ENCODE results near the gene CELF2.

The CELF2 gene

DNA sequence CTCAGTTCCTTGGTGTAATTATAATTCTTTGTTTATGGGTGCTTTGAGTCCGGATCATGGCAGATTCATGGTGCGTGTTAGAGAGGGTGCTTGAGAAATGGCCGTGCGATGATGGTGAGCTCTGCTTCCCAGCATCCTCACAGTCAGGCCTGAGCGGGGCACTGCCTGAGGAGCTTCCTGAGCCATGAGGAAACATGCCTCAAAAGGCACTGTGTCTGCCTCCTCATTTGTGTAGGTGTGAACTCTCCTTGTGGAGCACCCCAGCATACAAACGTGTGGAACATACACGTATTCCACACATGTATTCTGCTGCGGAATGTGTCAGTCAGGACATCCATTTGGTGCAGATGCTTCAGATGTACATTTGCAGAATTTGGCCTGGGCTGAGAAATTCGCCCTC is 205.4 kb downstream of the CELF2 start:
- no peak overlapping the region for H3K4me3 ChIP-seq (ENCODE audit: low read length)
- DNase-seq (ENCODE audit: low read depth, low spot score): no peak

DNA sequence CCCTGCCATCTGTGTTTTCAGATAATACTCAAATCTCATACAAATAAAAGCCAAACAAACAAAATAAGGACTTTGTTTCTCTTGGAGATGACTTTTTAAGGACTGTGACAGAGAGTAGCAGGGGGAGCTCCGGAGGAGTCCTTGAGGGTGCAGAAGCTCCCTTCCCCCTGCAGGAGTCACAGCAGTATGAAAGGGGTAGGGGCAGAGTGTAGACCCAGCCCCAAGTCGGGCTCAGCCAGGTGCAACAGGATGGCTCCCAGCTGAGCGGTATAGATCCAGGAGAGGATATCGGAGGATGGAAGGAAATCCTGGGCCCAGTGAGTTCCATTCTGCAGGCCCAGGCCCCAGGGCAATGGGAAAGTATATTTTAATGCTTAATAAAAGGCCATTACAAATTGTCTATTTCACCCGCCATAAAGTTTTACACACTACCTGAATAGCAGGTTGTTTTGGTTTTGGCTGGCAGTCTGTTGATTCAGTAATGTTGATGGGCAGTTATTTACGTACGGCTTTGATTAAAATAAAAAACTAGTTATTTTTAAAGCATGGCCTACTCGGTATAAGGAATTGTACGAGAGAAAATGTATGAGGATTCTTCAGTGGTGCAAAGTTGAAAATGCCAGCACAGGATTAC is 206.0 kb downstream of the CELF2 start:
- no peak for DNase-seq (ENCODE audit: low read depth, low spot score)

DNA sequence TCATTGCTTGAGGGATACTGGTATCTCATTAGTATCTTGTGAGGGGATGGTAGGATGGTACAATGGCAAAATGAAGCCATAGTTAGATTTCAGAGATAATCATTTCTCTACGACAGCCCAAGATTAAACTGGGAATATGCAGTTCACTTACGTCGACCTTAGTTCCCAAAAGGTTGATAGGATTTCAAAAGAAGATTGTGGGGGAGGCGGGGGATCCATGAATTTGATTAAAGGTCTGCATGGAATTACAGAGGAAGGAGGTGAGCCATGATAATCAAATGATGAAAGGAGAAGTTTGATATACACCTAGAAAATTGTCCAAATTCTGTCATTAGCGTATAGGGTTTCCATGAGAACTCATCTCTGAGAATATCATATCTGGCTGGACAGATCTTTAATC is 206.6 kb downstream of the CELF2 start:
- H3K4me3 ChIP-seq (ENCODE audit: low read length): no peak overlapping the region

More for the DNA sequence above, 206.0 kb downstream of the CELF2 start:
- H3K4me3 ChIP-seq (ENCODE audit: low read length): no peak overlapping the region

DNA sequence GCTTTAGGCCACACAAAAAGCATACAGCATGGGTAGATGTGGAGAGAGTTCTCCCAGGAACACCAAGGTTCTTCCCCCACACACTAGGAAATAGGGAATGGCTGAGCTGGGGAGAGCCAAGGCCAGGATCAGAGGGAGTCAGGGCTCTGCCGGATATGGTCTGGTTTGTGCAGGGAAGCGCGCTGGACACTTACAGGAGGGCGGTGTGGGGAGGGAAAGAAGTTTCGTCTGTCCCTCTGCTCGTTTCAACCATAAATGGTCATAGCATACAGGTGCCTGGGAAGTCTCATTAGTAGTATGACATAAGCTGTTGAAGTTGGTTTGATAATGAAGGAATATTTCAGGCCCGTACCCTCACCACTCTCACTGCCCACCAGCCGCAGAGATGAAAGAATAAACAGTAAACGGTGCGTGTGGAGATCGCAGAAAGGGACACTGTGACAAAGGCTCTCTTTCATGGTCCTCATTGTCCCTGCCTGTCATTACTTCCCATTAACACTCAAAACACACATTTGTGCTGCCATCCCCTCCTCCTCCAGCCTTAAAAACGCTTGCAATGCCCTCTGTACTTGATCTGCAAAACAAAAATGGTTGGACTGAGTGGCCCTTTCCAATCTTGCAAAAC is 207.2 kb downstream of the CELF2 start:
- no peak for DNase-seq (ENCODE audit: low read depth, low spot score)
- no peak overlapping the region for H3K4me3 ChIP-seq (ENCODE audit: low read length)

More for the DNA sequence above, 206.6 kb downstream of the CELF2 start:
- no peak for DNase-seq (ENCODE audit: low read depth, low spot score)

DNA sequence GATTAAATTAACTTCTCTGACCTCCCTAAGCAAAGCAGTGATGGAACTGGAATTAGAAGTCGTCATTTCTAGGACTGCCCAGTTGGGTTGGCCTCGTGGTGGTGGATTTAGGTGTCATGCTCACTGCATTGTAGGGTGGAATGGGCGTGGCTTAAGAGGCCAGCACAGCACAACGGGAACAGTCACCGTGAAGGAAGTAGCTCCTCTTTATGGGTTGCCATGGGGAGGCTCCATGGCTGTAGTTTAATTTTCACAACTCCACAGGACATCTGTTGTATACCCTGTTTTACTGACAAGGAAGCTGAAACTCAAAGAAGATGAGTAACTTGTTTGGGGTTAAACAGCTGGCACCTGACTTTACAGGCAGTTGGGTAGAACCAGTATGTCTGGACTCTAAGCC is 208.3 kb downstream of the CELF2 start:
- peak; percentile 81 for DNase-seq (ENCODE audit: low read depth, low spot score)
- no peak overlapping the region for H3K4me3 ChIP-seq (ENCODE audit: low read length)

DNA sequence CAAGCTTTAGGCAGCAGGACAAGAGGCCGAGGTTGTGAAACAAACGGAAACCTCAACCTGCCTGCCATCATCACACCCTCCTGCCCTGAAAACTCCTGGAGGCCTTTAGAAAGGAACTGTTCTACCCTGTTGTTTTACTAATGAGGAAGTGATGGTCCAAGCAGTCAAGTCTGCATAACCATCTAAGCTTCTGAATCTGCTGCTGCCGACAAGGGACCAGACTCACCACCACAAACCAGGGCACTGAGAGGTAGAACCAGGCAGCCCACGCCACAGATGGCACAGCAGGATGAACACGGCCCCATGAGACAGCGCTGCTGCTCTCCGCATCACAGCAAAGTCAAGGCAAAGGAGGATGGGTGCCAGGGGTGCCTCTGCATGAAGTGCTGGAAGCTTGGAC is 209.4 kb downstream of the CELF2 start:
- no peak overlapping the region for H3K4me3 ChIP-seq (ENCODE audit: low read length)
- DNase-seq (ENCODE audit: low read depth, low spot score): no peak

DNA sequence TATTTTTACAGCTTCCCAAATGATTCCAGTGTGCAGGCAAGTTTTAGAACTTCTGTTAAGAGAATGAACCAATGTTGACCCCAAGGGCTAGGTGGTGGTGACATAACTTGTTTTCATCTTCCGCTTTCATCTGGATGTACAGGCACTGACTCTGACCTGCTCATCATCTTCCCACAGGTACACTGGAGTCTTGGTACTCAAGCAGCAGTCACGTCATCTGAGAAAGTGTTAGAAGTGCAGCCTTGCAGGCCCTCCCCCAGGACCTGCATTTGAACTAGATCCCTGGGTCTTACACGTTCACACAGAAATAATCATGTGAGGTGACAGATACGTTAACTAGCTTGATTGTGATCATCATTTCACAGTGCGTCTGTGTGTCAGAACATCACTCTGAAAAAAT is 212.2 kb downstream of the CELF2 start:
- H3K4me3 ChIP-seq (ENCODE audit: low read length): no peak overlapping the region
- no peak for DNase-seq (ENCODE audit: low read depth, low spot score)

DNA sequence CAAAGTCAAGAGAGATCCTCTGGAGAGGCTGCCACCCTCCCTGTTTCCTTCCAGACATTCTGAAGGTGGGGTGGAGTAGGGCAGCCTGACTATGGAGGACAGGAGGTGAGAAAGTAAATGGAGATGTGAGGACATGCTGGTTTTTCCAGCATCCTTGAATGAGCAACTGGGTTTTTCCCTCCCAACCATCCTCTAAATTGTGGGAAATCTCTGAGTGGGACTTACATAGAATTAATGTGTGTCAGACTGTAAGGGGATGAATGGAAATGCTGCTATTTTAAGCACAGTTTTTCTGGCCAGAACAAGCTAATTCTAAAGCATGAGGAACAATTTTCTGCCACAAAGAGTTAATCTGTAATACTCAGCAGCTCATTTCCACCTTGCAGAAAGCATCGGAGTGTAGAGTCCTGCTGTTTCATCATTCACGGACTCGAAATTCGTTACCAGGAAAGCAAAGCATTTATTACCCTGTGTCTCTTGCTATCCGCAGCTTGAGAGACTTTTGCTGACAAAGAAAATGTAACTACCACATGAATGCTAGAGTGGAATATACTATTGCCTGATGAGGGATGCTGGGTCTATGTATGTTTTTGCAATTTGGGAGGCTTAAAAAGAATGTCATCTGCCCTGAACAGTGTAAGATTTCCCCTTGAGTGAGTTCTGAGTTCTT is 213.0 kb downstream of the CELF2 start:
- no peak overlapping the region for H3K4me3 ChIP-seq (ENCODE audit: low read length)
- no peak for DNase-seq (ENCODE audit: low read depth, low spot score)

DNA sequence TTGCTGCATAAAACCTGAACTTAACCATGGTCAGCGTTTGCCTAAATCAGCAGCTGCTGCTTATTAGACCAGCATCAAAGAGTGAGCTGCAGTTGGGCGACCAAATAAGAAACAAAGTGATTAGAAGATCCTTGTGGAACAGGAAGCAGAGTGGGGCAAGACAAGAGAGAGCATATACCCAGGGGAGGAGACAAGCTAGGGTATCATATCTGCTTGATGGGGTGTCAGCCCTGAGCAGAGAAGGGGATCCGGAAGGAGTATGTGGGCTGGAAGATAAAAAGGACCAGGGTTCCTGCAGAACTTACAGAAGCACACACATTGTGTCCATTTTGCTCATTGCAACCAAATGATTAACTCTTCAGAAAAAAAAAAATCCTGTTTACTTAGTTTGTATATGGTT is 213.6 kb downstream of the CELF2 start:
- no peak overlapping the region for H3K4me3 ChIP-seq (ENCODE audit: low read length)
- DNase-seq (ENCODE audit: low read depth, low spot score): no peak

DNA sequence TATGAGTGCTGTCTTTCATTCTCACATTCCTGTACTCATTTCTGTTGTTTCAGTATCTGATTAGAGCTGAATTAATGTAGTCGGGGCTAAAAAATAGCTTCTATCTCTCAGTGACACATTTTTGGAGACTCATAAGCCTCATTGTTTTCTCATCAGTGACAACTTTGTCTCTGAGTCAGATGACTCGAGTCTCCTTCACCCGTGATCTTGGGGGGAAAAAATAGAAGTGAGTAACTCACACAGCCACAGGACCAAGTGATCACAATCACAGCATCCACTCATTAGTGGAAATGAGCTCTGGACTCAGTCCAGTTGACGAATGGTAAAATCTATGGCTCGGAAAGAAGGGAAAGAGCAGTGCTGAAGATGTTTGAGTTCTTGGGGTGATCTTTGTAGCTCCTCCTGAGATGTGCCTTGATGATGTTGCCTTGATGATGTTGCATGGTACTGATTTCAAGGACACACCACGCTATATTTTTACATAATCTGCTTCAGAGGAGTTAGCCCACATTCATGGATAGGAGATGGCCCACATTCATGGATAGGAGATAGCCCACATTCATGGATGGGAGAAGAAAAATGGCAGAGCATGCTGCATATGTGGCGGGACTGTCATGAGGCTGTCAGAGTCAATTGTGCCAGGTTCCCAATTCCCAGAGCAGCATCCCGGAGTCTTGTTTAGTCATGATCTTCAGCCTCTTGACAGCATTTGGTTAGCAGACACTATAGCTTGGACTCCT is 214.7 kb downstream of the CELF2 start:
- DNase-seq (ENCODE audit: low read depth, low spot score): no peak

DNA sequence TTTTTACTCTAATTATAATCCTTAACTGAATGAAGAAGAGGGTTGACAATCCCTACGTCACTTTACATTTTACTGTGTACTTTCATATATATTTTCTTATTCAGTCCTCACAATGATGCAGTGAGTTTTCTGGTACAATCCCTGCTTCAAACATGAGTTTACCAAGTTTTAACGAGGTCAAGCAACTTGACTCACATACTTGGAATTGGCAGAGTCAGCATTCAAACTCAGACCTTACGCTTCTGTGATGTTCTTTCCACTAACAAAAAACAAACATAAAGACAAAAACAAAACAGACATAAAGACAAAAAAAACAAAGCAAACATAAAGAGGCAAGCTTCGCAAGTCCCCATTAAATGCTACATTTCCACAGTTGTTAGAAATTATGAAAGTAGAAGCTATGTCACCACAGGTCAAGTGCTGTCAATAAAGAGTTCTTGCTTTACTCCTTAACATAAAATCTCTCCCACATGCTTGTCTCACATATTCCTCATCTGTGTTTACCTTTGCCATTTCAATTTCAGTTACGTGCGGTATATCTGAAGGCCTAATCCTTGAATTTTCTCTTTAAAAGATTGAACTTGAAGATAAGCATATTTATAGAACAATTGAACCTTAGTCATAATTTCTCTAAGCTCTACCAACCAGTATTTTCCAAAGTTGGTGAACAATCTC is 217.3 kb downstream of the CELF2 start:
- DNase-seq (ENCODE audit: low read depth, low spot score): no peak
- H3K4me3 ChIP-seq (ENCODE audit: low read length): no peak overlapping the region

More for the DNA sequence above, 214.7 kb downstream of the CELF2 start:
- H3K4me3 ChIP-seq (ENCODE audit: low read length): no peak overlapping the region

DNA sequence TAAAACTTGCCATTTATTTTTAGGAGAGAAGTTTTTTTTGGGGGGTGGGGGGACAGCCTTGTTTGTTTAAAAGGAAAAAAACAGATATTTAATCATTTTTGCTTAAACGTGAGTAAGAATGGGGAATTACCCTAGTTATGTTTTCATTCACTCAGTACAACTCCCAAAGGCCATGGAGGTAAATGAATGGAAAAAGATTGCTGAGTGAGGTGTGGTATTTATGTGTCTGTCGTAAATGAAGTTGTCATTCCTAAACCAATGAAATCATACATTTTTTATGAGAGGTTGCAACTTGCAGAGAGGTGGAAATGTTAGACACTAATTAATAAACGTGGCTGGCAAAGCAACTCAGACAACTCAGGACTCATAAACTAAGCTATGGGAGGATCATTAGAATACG is 218.1 kb downstream of the CELF2 start:
- DNase-seq (ENCODE audit: low read depth, low spot score): no peak

DNA sequence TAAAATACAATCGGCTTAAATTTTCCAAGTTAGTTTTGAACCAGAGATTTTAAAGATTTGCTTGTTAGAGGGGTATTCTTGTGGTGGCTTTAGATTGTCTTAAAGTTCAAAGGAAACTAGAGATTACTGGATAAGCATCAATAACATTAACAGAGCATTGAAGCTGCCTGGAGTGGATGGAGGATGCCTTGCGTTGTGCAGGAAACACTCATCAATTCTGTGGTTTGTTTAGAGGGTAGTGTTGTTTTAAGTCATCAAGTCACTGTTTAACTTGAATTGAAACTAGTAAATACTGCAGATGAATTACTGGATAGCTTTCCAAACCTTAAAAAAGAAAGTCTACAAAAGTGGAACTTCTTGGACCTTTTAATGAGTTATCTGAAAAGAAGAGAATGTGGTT is 218.6 kb downstream of the CELF2 start:
- DNase-seq (ENCODE audit: low read depth, low spot score): peak; percentile 79
- no peak overlapping the region for H3K4me3 ChIP-seq (ENCODE audit: low read length)

More for the DNA sequence above, 218.1 kb downstream of the CELF2 start:
- no peak overlapping the region for H3K4me3 ChIP-seq (ENCODE audit: low read length)

DNA sequence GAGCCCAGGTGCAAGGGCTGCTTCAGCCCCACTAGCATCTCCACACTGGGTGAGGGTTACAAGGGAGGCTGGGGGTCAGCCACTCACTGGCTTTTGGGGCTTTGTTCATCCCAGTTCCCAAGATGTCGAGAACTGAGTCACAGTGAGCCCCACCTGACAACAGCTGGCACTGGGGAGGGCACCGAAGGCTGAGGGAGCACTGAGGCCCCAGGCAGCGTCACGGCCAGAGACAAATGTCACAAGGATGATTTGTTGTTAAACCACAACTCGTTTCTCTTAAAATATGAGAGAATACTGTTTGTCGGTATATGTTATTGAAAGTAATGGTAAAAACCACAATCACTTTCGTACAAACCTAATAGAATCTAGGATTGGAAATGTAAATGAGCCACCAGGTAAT is 219.9 kb downstream of the CELF2 start:
- DNase-seq (ENCODE audit: low read depth, low spot score): no peak
- no peak overlapping the region for H3K4me3 ChIP-seq (ENCODE audit: low read length)

DNA sequence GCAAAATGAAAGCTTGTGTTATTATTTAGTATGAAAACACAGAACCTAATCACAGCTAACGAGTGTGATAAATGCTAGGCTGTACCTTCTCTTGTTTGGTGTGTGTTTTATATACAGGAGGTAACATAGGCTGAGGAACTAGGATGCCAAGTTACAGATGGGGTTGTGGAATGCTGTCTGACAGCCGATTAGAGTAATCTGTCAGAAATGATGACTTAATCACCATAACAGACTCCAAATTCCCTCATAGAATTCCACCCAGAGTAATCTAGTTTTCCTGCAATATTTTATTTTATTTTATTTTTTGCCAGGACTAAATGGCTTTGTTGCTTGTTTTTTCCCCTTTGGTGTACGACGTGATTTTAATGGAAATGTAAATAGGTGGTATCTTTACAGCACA is 221.2 kb downstream of the CELF2 start:
- DNase-seq (ENCODE audit: low read depth, low spot score): no peak

DNA sequence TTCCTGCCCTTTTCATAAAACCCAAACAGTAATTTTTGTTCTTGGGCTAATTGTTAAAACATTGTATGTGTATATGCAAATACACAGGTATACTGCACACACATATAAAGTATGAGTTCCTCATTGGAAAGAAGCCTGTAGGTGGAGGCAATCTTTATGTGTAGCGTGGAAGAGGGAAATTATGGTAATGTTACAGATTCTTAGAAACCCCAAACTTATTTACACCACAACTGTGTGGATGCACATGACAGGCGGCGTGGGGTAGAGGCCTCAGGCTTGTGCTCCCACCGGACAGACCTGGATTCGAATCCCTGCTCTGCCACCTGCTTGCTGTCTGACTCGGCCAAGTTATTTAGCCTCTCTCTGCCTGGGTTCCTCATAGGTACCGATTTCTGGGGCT is 223.0 kb downstream of the CELF2 start:
- no peak overlapping the region for H3K4me3 ChIP-seq (ENCODE audit: low read length)
- DNase-seq (ENCODE audit: low read depth, low spot score): no peak

More for the DNA sequence above, 221.2 kb downstream of the CELF2 start:
- no peak overlapping the region for H3K4me3 ChIP-seq (ENCODE audit: low read length)

DNA sequence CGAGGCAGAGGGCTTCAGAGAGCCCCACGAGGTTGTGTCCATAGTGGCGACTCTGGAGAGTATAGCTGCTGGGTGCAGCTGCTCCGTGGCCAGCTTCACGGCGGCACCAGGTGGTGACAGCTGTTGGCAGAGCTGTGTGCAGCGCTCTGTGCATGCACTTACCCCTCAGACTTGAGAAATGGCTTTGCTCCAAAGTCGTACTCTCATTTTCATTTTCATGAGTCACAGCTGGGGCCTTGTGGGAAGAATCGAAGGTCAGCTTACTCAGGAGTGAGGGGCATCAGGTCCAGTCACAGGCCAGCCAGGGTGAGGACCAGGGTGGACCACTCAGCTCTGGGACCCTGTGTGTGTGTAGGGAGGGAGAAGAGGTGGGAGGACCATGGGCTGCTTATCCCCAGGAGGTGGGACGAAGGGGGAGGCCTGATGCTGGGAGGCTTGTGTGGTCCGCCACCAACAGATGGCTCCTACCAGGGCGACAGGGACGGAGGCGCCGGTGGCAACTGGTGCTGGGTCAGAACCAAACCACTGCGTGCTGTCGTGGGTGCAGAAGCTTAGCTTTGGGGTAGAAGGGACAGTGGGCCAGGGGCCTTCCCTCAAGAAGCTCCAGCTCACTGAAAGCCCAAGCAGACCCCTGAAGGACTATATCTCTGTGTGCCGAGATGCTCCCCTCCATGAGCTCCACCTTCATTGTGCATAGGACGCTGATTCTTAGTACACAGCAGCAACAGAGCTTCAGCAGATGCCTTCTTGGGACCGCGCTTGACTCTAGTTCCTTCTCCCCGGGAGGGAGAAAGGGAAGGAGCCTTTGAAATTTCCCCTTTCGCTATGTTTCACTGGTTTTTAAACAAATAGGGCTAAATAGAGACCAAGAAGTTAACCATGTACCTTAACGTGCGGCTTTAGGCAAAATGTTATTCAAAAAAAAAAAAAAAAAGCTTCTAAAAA is 225.0 kb downstream of the CELF2 start:
- no peak overlapping the region for H3K4me3 ChIP-seq (ENCODE audit: low read length)
- DNase-seq (ENCODE audit: low read depth, low spot score): no peak

DNA sequence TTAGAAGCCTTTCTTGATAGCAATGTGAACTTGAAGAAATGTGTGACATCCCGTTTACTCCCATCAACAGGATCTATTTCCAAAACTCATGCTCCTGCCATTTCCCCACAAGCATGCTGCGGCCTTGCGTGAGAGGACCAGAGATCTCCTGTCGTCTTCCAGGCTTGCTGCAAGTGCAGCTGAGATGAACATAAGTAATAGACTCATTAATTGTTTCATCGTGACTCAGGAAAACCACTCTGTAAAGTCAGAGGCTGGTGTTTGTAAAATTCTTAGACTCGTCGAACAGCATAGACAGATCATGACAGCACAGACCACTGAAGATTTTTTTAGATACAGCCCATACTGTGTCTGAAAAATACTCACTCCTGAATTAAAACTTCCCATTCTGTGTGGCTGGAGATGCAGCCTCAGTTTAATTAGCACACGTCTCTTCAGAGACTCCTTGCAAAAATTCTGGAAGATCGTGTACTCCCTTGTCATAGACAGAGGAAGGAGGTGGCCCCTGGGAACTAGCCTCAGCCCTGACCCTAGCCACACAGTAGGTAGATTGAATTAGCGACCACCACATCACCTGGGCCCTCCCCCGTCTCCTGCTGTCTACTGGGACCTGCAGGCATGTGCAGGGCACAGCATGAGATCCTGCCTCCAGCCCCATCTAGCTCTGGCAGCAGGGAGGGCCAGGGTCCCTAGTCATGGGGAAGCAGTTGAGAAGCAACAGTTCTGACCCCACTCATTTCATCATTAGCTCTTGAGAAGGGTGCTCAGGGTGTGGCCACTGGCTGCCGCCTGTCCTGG is 226.0 kb downstream of the CELF2 start:
- no peak for DNase-seq (ENCODE audit: low read depth, low spot score)
- no peak overlapping the region for H3K4me3 ChIP-seq (ENCODE audit: low read length)

All from Jurkat, Clone E6-1 (cell line).